ENCODE data around the gene ZFR. TPM values are rescaled to one million over a fixed set of nuclear protein-coding genes. Genes with fewer than 3 reads are reported as not detected.

ZFR gene
- total RNA-seq, 1 donor from 2014 or later, result 73.0 TPM

GRCh38 chr5:32473072-32473471, 28.5 kb upstream of the ZFR start:
- DNase-seq (ENCODE audit: low read depth), result no peak
- H3K36me3 ChIP-seq (ENCODE audit: control insufficient read depth, insufficient read depth, low read length), result no peaks in the 10 kb centered on the region
- no peak overlapping the region for H3K4me3 ChIP-seq (ENCODE audit: low read depth, low read length)
- TF ChIP-seq CTCF (IDR thresholded peaks at IDR 0.05; ENCODE audit: insufficient read depth, low read length, poor library complexity, severe bottlenecking), result no peak
- no peaks in the 10 kb centered on the region for H3K27me3 ChIP-seq (ENCODE audit: control insufficient read depth, insufficient read depth, low read length)

- Histone ChIP-seq H3K36me3 (ENCODE audit: control insufficient read depth, insufficient read depth, low read length) (no peaks in the 10 kb centered on the region), H3K4me3 (ENCODE audit: low read depth, low read length) (no peak overlapping the region), H3K27me3 (ENCODE audit: control insufficient read depth, insufficient read depth, low read length) (no peaks in the 10 kb centered on the region)
- DNase-seq (ENCODE audit: low read depth), result no peak
- TF ChIP-seq CTCF (IDR thresholded peaks at IDR 0.05; ENCODE audit: insufficient read depth, low read length, poor library complexity, severe bottlenecking), result no peak
Measured at GRCh38 chr5:32471784-32472183, 27.2 kb upstream of the ZFR start.

- no peak for TF ChIP-seq CTCF (IDR thresholded peaks at IDR 0.05; ENCODE audit: insufficient read depth, low read length, poor library complexity, severe bottlenecking)
- Histone ChIP-seq H3K36me3 (ENCODE audit: control insufficient read depth, insufficient read depth, low read length) (no peaks in the 10 kb centered on the region), H3K4me3 (ENCODE audit: low read depth, low read length) (no peak overlapping the region), H3K27me3 (ENCODE audit: control insufficient read depth, insufficient read depth, low read length) (no peaks in the 10 kb centered on the region)
- no peak for DNase-seq (ENCODE audit: low read depth)
Measured at GRCh38 chr5:32465076-32465475, 20.5 kb upstream of the ZFR start.

GRCh38 chr5:32462618-32463017, 18.1 kb upstream of the ZFR start:
- Histone ChIP-seq H3K36me3 (ENCODE audit: control insufficient read depth, insufficient read depth, low read length) (no peaks in the 10 kb centered on the region), H3K4me3 (ENCODE audit: low read depth, low read length) (no peak overlapping the region), H3K27me3 (ENCODE audit: control insufficient read depth, insufficient read depth, low read length) (no peaks in the 10 kb centered on the region)
- no peak for TF ChIP-seq CTCF (IDR thresholded peaks at IDR 0.05; ENCODE audit: insufficient read depth, low read length, poor library complexity, severe bottlenecking)
- no peak for DNase-seq (ENCODE audit: low read depth)

- no peak for TF ChIP-seq CTCF (IDR thresholded peaks at IDR 0.05; ENCODE audit: insufficient read depth, low read length, poor library complexity, severe bottlenecking)
- no peak for DNase-seq (ENCODE audit: low read depth)
- H3K27me3 ChIP-seq (ENCODE audit: control insufficient read depth, insufficient read depth, low read length), result no peaks in the 10 kb centered on the region
- H3K4me3 ChIP-seq (ENCODE audit: low read depth, low read length), result no peak overlapping the region
- no peaks in the 10 kb centered on the region for H3K36me3 ChIP-seq (ENCODE audit: control insufficient read depth, insufficient read depth, low read length)
Measured at GRCh38 chr5:32461441-32462120, 17.0 kb upstream of the ZFR start.

GRCh38 chr5:32460702-32461101, 16.2 kb upstream of the ZFR start:
- Histone ChIP-seq H3K36me3 (ENCODE audit: control insufficient read depth, insufficient read depth, low read length) (no peaks in the 10 kb centered on the region), H3K4me3 (ENCODE audit: low read depth, low read length) (no peak overlapping the region), H3K27me3 (ENCODE audit: control insufficient read depth, insufficient read depth, low read length) (no peaks in the 10 kb centered on the region)
- no peak for DNase-seq (ENCODE audit: low read depth)
- TF ChIP-seq CTCF (IDR thresholded peaks at IDR 0.05; ENCODE audit: insufficient read depth, low read length, poor library complexity, severe bottlenecking), result no peak
